ENCODE data around the gene CTAGE8. TPM values are rescaled to one million over a fixed set of nuclear protein-coding genes. Genes with fewer than 3 reads are reported as not detected.
"Not testable (repeated sequence)": the region's sequence is repeated elsewhere in the genome, so short reads cannot be mapped to it uniquely, and the experiment has no call there.

CTAGE8 gene
- total and polyA plus RNA-seq, 3 experiments from 2014 or later: 0.58 to 0.77 (median 0.60) TPM

- H3K9me3 ChIP-seq (ENCODE audit: low read length); H3K27ac Mint-ChIP-seq; H3K27me3 ChIP-seq (ENCODE audit: insufficient read depth, low read length, poor library complexity, severe bottlenecking); H3K4me3 ChIP-seq (ENCODE audit: low read length); H3K4me1 Mint-ChIP-seq; H3K27me3 Mint-ChIP-seq; POLR2A ChIA-PET; CTCF ChIA-PET; H3K36me3 ChIP-seq (ENCODE audit: insufficient read depth, low read length); H3K9me3 Mint-ChIP-seq; H3K4me1 ChIP-seq (ENCODE audit: insufficient read depth, low read length); H3K4me3 Mint-ChIP-seq; H3K36me3 Mint-ChIP-seq; H3K27ac ChIP-seq (ENCODE audit: low read depth, low read length); DNase-seq: not testable (repeated sequence)
Measured at GRCh38 chr7:144219149-144219548, 49.9 kb downstream of the CTAGE8 start.

GRCh38 chr7:144218581-144218980 lies 50.5 kb downstream of the CTAGE8 start:
- H3K27me3 ChIP-seq (ENCODE audit: insufficient read depth, low read length, poor library complexity, severe bottlenecking); H3K4me1 Mint-ChIP-seq; H3K4me3 Mint-ChIP-seq; DNase-seq; H3K4me3 ChIP-seq (ENCODE audit: low read length); H3K27me3 Mint-ChIP-seq; H3K36me3 ChIP-seq (ENCODE audit: insufficient read depth, low read length); H3K9me3 ChIP-seq (ENCODE audit: low read length); H3K36me3 Mint-ChIP-seq; H3K27ac ChIP-seq (ENCODE audit: low read depth, low read length); H3K9me3 Mint-ChIP-seq; H3K27ac Mint-ChIP-seq; CTCF ChIA-PET; H3K4me1 ChIP-seq (ENCODE audit: insufficient read depth, low read length); POLR2A ChIA-PET: not testable (repeated sequence)

- H3K9me3 Mint-ChIP-seq; POLR2A ChIA-PET; H3K4me3 Mint-ChIP-seq; H3K27ac ChIP-seq (ENCODE audit: low read depth, low read length); H3K4me1 ChIP-seq (ENCODE audit: insufficient read depth, low read length); H3K27me3 ChIP-seq (ENCODE audit: insufficient read depth, low read length, poor library complexity, severe bottlenecking); H3K36me3 Mint-ChIP-seq; H3K27me3 Mint-ChIP-seq; H3K27ac Mint-ChIP-seq; H3K4me3 ChIP-seq (ENCODE audit: low read length); H3K9me3 ChIP-seq (ENCODE audit: low read length); DNase-seq; H3K36me3 ChIP-seq (ENCODE audit: insufficient read depth, low read length); H3K4me1 Mint-ChIP-seq; CTCF ChIA-PET: not testable (repeated sequence)
Measured at GRCh38 chr7:144217200-144217599, 51.9 kb downstream of the CTAGE8 start.

Other genes with a start within 250 kb of the CTAGE8 start
- not detected for gene OR2A5, start 220.3 kb downstream of the CTAGE8 start, total RNA-seq
- gene OR2A5, start 220.3 kb downstream of the CTAGE8 start, polyA plus RNA-seq: not detected
- not detected for gene OR2A25, start 199.5 kb downstream of the CTAGE8 start, total RNA-seq
- not detected for gene OR2A25, start 199.5 kb downstream of the CTAGE8 start, polyA plus RNA-seq
- gene OR2A12, start 183.0 kb downstream of the CTAGE8 start, total RNA-seq: not detected
- gene OR2A12, start 183.0 kb downstream of the CTAGE8 start, polyA plus RNA-seq: not detected
- not detected for gene OR2A2, start 159.7 kb downstream of the CTAGE8 start, total RNA-seq
- gene OR2A2, start 159.7 kb downstream of the CTAGE8 start, polyA plus RNA-seq: not detected
- not detected for gene OR2A14, start 146.1 kb downstream of the CTAGE8 start, total RNA-seq
- not detected for gene OR2A14, start 146.1 kb downstream of the CTAGE8 start, polyA plus RNA-seq
- 1 to 10 TPM; 1.4 to 1.8 TPM for gene CTAGE4, start 85.8 kb downstream of the CTAGE8 start, total RNA-seq
- gene CTAGE4, start 85.8 kb downstream of the CTAGE8 start, polyA plus RNA-seq: 0.15 TPM
- 1 to 10 TPM; 4.0 to 5.3 TPM for gene ARHGEF35, start 73.5 kb downstream of the CTAGE8 start, total RNA-seq
- gene ARHGEF35, start 73.5 kb downstream of the CTAGE8 start, polyA plus RNA-seq: 1.6 TPM
- gene OR2A42, start 29.7 kb downstream of the CTAGE8 start, total RNA-seq: not detected
- gene OR2A42, start 29.7 kb downstream of the CTAGE8 start, polyA plus RNA-seq: not detected
- 1 to 10 TPM; 1.1 to 1.7 TPM for gene OR2A7, start 4.5 kb downstream of the CTAGE8 start, total RNA-seq
- gene OR2A7, start 4.5 kb downstream of the CTAGE8 start, polyA plus RNA-seq: 0.45 TPM
- gene OR2A1, start 43.1 kb upstream of the CTAGE8 start, total RNA-seq: not detected
- not detected for gene OR2A1, start 43.1 kb upstream of the CTAGE8 start, polyA plus RNA-seq
- gene ARHGEF5, start 86.1 kb upstream of the CTAGE8 start, total RNA-seq: 10 to 100 TPM; 10.3 to 11.4 TPM
- 3.0 TPM for gene ARHGEF5, start 86.1 kb upstream of the CTAGE8 start, polyA plus RNA-seq
- gene NOBOX, start 134.4 kb upstream of the CTAGE8 start, total RNA-seq: not detected
- gene NOBOX, start 134.4 kb upstream of the CTAGE8 start, polyA plus RNA-seq: not detected

All from CD8-positive, alpha-beta memory T cell (primary cell).